ENCODE results near the gene FBXW8.

FBXW8 gene

DNA sequence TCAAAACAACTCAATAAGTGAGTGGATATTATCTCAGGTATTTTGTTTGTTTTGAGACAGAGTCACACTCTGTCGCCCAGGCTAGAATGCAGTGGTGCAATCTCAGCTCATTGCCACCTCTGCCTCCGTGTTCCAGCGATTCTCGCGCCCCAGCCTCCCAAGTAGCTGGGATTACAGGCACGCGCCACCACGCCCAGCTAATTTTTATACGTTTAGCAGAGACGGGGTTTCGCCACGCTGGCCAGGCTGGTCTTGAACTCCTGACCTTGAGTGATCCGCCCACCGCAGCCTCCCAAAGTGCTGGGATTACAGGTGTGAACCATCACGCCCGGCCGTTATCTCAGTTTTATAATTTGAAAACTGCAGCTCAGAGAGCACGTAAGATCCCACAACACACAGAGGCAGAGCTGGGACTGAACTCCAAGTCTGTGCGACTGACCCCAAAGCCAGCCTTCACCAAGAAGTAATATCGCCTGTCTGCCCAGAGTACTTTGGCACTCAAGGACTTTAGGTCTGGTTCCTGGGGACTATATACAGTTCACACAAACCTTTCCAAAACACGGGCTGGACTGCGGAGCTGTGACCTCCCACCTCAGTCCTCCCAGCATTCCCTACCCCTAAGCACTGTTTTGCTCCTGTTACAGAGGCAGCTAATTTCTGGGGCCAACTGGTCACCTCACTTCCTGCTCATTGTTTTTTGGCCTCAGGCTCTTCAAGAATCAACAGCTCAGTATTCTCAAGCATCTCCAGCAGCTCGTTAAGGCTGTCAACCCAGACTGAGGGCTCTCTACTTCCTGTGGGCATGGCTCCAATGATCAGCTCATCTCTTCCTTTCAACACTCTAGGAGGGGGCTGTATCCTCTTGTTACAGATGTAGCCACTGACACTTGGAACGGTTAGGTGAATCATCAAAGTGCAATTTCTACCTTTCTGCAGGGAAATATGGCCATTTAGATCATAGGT is 165.9 kb downstream of the FBXW8 start:
- H3K4me3 ChIP-seq (replicated peaks; ENCODE audit: low read depth, low read length): no peak overlapping the region
- no peak for DNase-seq (ENCODE audit: extremely low read depth, low read depth)
- TF ChIP-seq, protein P1, sequence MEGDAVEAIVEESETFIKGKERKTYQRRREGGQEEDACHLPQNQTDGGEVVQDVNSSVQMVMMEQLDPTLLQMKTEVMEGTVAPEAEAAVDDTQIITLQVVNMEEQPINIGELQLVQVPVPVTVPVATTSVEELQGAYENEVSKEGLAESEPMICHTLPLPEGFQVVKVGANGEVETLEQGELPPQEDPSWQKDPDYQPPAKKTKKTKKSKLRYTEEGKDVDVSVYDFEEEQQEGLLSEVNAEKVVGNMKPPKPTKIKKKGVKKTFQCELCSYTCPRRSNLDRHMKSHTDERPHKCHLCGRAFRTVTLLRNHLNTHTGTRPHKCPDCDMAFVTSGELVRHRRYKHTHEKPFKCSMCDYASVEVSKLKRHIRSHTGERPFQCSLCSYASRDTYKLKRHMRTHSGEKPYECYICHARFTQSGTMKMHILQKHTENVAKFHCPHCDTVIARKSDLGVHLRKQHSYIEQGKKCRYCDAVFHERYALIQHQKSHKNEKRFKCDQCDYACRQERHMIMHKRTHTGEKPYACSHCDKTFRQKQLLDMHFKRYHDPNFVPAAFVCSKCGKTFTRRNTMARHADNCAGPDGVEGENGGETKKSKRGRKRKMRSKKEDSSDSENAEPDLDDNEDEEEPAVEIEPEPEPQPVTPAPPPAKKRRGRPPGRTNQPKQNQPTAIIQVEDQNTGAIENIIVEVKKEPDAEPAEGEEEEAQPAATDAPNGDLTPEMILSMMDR (IDR thresholded peaks at IDR 0.05; ENCODE audit: low read depth, low read length, missing control alignments): no peak

DNA sequence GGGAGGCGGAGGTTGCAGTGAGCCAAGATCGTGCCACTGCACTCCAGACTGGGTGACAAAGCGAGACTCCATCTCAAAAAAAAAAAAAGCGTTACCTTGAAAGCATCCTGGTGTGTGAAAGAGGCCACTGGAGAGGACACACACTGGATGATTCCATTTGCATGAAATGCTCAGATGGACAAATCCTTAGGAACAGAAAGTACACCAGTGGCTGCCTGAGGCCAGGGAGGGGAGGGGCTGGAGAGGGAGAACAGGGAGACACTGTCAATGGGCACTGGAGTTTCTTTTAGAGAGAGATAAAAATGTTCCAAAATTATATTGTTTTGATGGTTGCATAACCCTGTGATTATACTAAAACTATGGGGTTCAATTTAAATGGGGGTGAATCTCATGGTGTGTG is 168.7 kb downstream of the FBXW8 start:
- no peak overlapping the region for H3K4me3 ChIP-seq (replicated peaks; ENCODE audit: low read depth, low read length)
- no peak for DNase-seq (ENCODE audit: extremely low read depth, low read depth)
- TF ChIP-seq, protein P1 (IDR thresholded peaks at IDR 0.05; ENCODE audit: low read depth, low read length, missing control alignments): no peak

DNA sequence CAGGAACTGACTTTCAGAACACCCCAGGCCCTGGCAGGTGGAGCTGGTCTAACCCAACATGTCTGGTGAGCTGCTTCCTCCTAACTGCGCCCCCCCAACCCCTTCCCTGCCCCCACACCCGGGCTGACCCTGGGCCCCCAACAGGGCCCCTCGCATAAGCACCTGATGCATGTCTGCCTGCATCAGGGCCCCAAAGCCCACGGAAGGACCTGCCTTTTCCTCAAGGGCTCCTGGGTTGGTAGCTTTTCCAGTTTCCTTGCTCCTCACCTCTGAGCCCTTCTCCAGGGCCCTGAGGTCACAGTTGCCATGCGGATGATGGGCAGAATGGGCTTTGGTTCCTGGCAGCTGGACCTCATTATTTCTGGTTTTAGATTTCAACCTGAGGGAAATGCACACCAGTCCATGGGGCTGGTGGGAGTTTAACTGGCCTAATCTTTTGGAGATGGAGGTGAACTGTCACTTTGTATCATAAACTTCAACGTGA is 170.0 kb downstream of the FBXW8 start:
- no peak for DNase-seq (ENCODE audit: extremely low read depth, low read depth)
- TF ChIP-seq, protein P1 (IDR thresholded peaks at IDR 0.05; ENCODE audit: low read depth, low read length, missing control alignments): no peak
- no peak overlapping the region for H3K4me3 ChIP-seq (replicated peaks; ENCODE audit: low read depth, low read length)
